ENCODE results near the gene LSAMP.

Gene LSAMP

GRCh38 chr3:116155841-116156240 is 289.4 kb downstream of the LSAMP start:
- no peak for TF ChIP-seq CTCF (IDR thresholded peaks at IDR 0.05; ENCODE audit: poor library complexity, severe bottlenecking)
- no peak for ATAC-seq (ENCODE audit: low read depth)
- DNase-seq (ENCODE audit: low spot score) = no peak

GRCh38 chr3:116154389-116154788 is 290.9 kb downstream of the LSAMP start:
- TF ChIP-seq CTCF (IDR thresholded peaks at IDR 0.05; ENCODE audit: poor library complexity, severe bottlenecking) = no peak
- ATAC-seq (ENCODE audit: low read depth) (no peak), DNase-seq (ENCODE audit: low spot score) (no peak)
- Histone ChIP-seq H3K27ac (ENCODE audit: poor library complexity, severe bottlenecking) (no peak overlapping the region), H3K9me3 (ENCODE audit: severe bottlenecking) (no peaks in the 10 kb centered on the region), H3K4me3 (ENCODE audit: severe bottlenecking) (no peak overlapping the region), H3K27me3 (ENCODE audit: insufficient read depth, poor library complexity, severe bottlenecking) (no peaks in the 10 kb centered on the region), H3K36me3 (ENCODE audit: low read depth) (no peaks in the 10 kb centered on the region), H3K4me1 (ENCODE audit: insufficient read depth, poor library complexity, severe bottlenecking) (no peaks in the 10 kb centered on the region)

More at GRCh38 chr3:116155841-116156240, 289.4 kb downstream of the LSAMP start:
- Histone ChIP-seq H3K4me1 (ENCODE audit: insufficient read depth, poor library complexity, severe bottlenecking) (no peaks in the 10 kb centered on the region), H3K36me3 (ENCODE audit: low read depth) (no peaks in the 10 kb centered on the region), H3K27ac (ENCODE audit: poor library complexity, severe bottlenecking) (no peak overlapping the region), H3K4me3 (ENCODE audit: severe bottlenecking) (no peak overlapping the region), H3K9me3 (ENCODE audit: severe bottlenecking) (no peaks in the 10 kb centered on the region), H3K27me3 (ENCODE audit: insufficient read depth, poor library complexity, severe bottlenecking) (no peaks in the 10 kb centered on the region)

- no peak overlapping the region for H3K27ac ChIP-seq (ENCODE audit: poor library complexity, severe bottlenecking)
- no peak for TF ChIP-seq CTCF (IDR thresholded peaks at IDR 0.05; ENCODE audit: poor library complexity, severe bottlenecking)
Measured at GRCh38 chr3:116153174-116153573, 292.1 kb downstream of the LSAMP start.

GRCh38 chr3:116150655-116151167 is 294.6 kb downstream of the LSAMP start:
- H3K4me1 ChIP-seq (ENCODE audit: insufficient read depth, poor library complexity, severe bottlenecking) = no peaks in the 10 kb centered on the region
- H3K27me3 ChIP-seq (ENCODE audit: insufficient read depth, poor library complexity, severe bottlenecking) = no peaks in the 10 kb centered on the region
- no peak for ATAC-seq (ENCODE audit: low read depth)
- no peak for TF ChIP-seq CTCF (IDR thresholded peaks at IDR 0.05; ENCODE audit: poor library complexity, severe bottlenecking)
- no peak for DNase-seq (ENCODE audit: low spot score)
- no peaks in the 10 kb centered on the region for H3K9me3 ChIP-seq (ENCODE audit: severe bottlenecking)
- H3K4me3 ChIP-seq (ENCODE audit: severe bottlenecking) = no peak overlapping the region
- H3K36me3 ChIP-seq (ENCODE audit: low read depth) = no peaks in the 10 kb centered on the region
- H3K27ac ChIP-seq (ENCODE audit: poor library complexity, severe bottlenecking) = no peak overlapping the region

More at GRCh38 chr3:116153174-116153573, 292.1 kb downstream of the LSAMP start:
- Histone ChIP-seq H3K36me3 (ENCODE audit: low read depth) (no peaks in the 10 kb centered on the region), H3K27me3 (ENCODE audit: insufficient read depth, poor library complexity, severe bottlenecking) (no peaks in the 10 kb centered on the region), H3K4me1 (ENCODE audit: insufficient read depth, poor library complexity, severe bottlenecking) (no peaks in the 10 kb centered on the region), H3K9me3 (ENCODE audit: severe bottlenecking) (no peaks in the 10 kb centered on the region), H3K4me3 (ENCODE audit: severe bottlenecking) (no peak overlapping the region)
- 0 out of 3 replicates have a peak, but pooled peaks have one; percentile 25 for ATAC-seq (ENCODE audit: low read depth)
- no peak for DNase-seq (ENCODE audit: low spot score)

All from RWPE2 (cell line).